ENCODE measurements around the gene CDC42EP5. TPM values are rescaled to one million over a fixed set of nuclear protein-coding genes. Genes with fewer than 3 reads are reported as not detected.

The CDC42EP5 gene, protein sequence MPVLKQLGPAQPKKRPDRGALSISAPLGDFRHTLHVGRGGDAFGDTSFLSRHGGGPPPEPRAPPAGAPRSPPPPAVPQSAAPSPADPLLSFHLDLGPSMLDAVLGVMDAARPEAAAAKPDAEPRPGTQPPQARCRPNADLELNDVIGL
- polyA plus RNA-seq (2013, experiment 1 of 2): 0.67 TPM
- polyA plus RNA-seq (2013, experiment 2 of 2): 1.9 TPM

GRCh38 chr19:54473071-54473891 is at the start of gene CDC42EP5:
CDC42EP5 (minus strand) TSS chr19:54473296; CDS start chr19:54465547, 7,749 bp downstream.
- no peak within 1 kb of the TSS for H3K23ac ChIP-seq (ENCODE audit: low read length)
- H3K4me3 ChIP-seq (ENCODE audit: low read length): no peak within 1 kb of the TSS
- H4K5ac ChIP-seq (ENCODE audit: low read length): no peak within 1 kb of the TSS
- no peak within 1 kb of the TSS for H3K4me2 ChIP-seq (ENCODE audit: low read length)
- H3K27ac ChIP-seq (ENCODE audit: low read depth, low read length): no peak within 1 kb of the TSS
- H3K56ac ChIP-seq (ENCODE audit: low read length): no peak within 1 kb of the TSS
- no peaks in the 10 kb centered on the region for H3K4me1 ChIP-seq (ENCODE audit: control insufficient read depth, low read depth, low read length)
- no peak within 1 kb of the TSS for H4K8ac ChIP-seq (ENCODE audit: low read depth, low read length)
- DNase-seq: no peak
- H2AK5ac ChIP-seq (ENCODE audit: low read length): no peak within 1 kb of the TSS
- H3K79me2 ChIP-seq (ENCODE audit: control insufficient read depth, insufficient read depth, low read length): no peaks in the 10 kb centered on the region
- peaks cover 12% of the 10 kb centered on the region for H3K27me3 ChIP-seq (ENCODE audit: insufficient read depth, low read length, poor library complexity)
- peak within 1 kb of the TSS; percentile 19 for H3K9ac ChIP-seq (ENCODE audit: low read length)
- H3K4ac ChIP-seq (ENCODE audit: low read depth, low read length): no peak within 1 kb of the TSS
- no peak within 1 kb of the TSS for H2BK15ac ChIP-seq (replicated peaks; ENCODE audit: low read depth)
- H2BK5ac ChIP-seq (ENCODE audit: low read length): no peak within 1 kb of the TSS
- no peak within 1 kb of the TSS for H3K18ac ChIP-seq (ENCODE audit: low read length)
- H2BK120ac ChIP-seq (ENCODE audit: low read depth, low read length): no peak within 1 kb of the TSS
- no peaks in the 10 kb centered on the region for H3K79me1 ChIP-seq (ENCODE audit: low read length)
- no peaks in the 10 kb centered on the region for H3K36me3 ChIP-seq (ENCODE audit: control insufficient read depth, insufficient read depth, low read length)
- no CpG with 5 or more reads among the region's 14 CpGs for WGBS (ENCODE audit: extremely low coverage, insufficient coverage, low lambda C conversion rate)

GRCh38 chr19:54521860-54522513 is 48.9 kb upstream of the CDC42EP5 start:
- H3K23ac ChIP-seq (ENCODE audit: low read length): no peak overlapping the region
- no peaks in the 10 kb centered on the region for H3K4me1 ChIP-seq (ENCODE audit: control insufficient read depth, low read depth, low read length)
- no peak overlapping the region for H3K18ac ChIP-seq (ENCODE audit: low read length)
- no peak for DNase-seq
- no peak overlapping the region for H3K56ac ChIP-seq (ENCODE audit: low read length)
- no peak overlapping the region for H2BK5ac ChIP-seq (ENCODE audit: low read length)
- no CpG with 5 or more reads among the region's 6 CpGs for WGBS (ENCODE audit: extremely low coverage, insufficient coverage, low lambda C conversion rate)
- no peak overlapping the region for H3K4me3 ChIP-seq (ENCODE audit: low read length)
- H2BK120ac ChIP-seq (ENCODE audit: low read depth, low read length): no peak overlapping the region
- H3K9ac ChIP-seq (ENCODE audit: low read length): no peak overlapping the region
- no peak overlapping the region for H4K5ac ChIP-seq (ENCODE audit: low read length)
- H3K36me3 ChIP-seq (ENCODE audit: control insufficient read depth, insufficient read depth, low read length): no peaks in the 10 kb centered on the region
- no peaks in the 10 kb centered on the region for H3K27me3 ChIP-seq (ENCODE audit: insufficient read depth, low read length, poor library complexity)
- H3K4ac ChIP-seq (ENCODE audit: low read depth, low read length): no peak overlapping the region
- no peak overlapping the region for H3K27ac ChIP-seq (ENCODE audit: low read depth, low read length)
- no peak overlapping the region for H3K4me2 ChIP-seq (ENCODE audit: low read length)
- no peaks in the 10 kb centered on the region for H3K79me1 ChIP-seq (ENCODE audit: low read length)
- H3K79me2 ChIP-seq (ENCODE audit: control insufficient read depth, insufficient read depth, low read length): no peaks in the 10 kb centered on the region
- H4K8ac ChIP-seq (ENCODE audit: low read depth, low read length): no peak overlapping the region
- no peak overlapping the region for H2BK15ac ChIP-seq (replicated peaks; ENCODE audit: low read depth)
- no peak overlapping the region for H2AK5ac ChIP-seq (ENCODE audit: low read length)

- H2BK120ac ChIP-seq (ENCODE audit: low read depth, low read length): no peak overlapping the region
- H4K5ac ChIP-seq (ENCODE audit: low read length): no peak overlapping the region
- no peak overlapping the region for H3K4me3 ChIP-seq (ENCODE audit: low read length)
- DNase-seq: no peak
- no peak overlapping the region for H3K23ac ChIP-seq (ENCODE audit: low read length)
- H3K56ac ChIP-seq (ENCODE audit: low read length): no peak overlapping the region
- H3K9ac ChIP-seq (ENCODE audit: low read length): no peak overlapping the region
- no peak overlapping the region for H3K18ac ChIP-seq (ENCODE audit: low read length)
- H2BK5ac ChIP-seq (ENCODE audit: low read length): no peak overlapping the region
- H3K4me2 ChIP-seq (ENCODE audit: low read length): no peak overlapping the region
- H3K27me3 ChIP-seq (ENCODE audit: insufficient read depth, low read length, poor library complexity): no peaks in the 10 kb centered on the region
- no peaks in the 10 kb centered on the region for H3K4me1 ChIP-seq (ENCODE audit: control insufficient read depth, low read depth, low read length)
- H4K8ac ChIP-seq (ENCODE audit: low read depth, low read length): no peak overlapping the region
- H3K79me2 ChIP-seq (ENCODE audit: control insufficient read depth, insufficient read depth, low read length): no peaks in the 10 kb centered on the region
- no peaks in the 10 kb centered on the region for H3K79me1 ChIP-seq (ENCODE audit: low read length)
- H3K4ac ChIP-seq (ENCODE audit: low read depth, low read length): no peak overlapping the region
- WGBS (ENCODE audit: extremely low coverage, insufficient coverage, low lambda C conversion rate): no CpG with 5 or more reads among the region's 18 CpGs
- no peak overlapping the region for H2AK5ac ChIP-seq (ENCODE audit: low read length)
- H2BK15ac ChIP-seq (replicated peaks; ENCODE audit: low read depth): no peak overlapping the region
- H3K27ac ChIP-seq (ENCODE audit: low read depth, low read length): no peak overlapping the region
- no peaks in the 10 kb centered on the region for H3K36me3 ChIP-seq (ENCODE audit: control insufficient read depth, insufficient read depth, low read length)
These were observed 48.1 kb upstream of the CDC42EP5 start for GRCh38 chr19:54521022-54521859.

- Histone ChIP-seq H3K36me3 (ENCODE audit: control insufficient read depth, insufficient read depth, low read length) (no peaks in the 10 kb centered on the region), H3K9ac (ENCODE audit: low read length) (no peak overlapping the region), H3K27ac (ENCODE audit: low read depth, low read length) (no peak overlapping the region), H3K4ac (ENCODE audit: low read depth, low read length) (no peak overlapping the region), H3K4me2 (ENCODE audit: low read length) (no peak overlapping the region), H3K79me2 (ENCODE audit: control insufficient read depth, insufficient read depth, low read length) (no peaks in the 10 kb centered on the region), H2BK120ac (ENCODE audit: low read depth, low read length) (no peak overlapping the region), H3K4me1 (ENCODE audit: control insufficient read depth, low read depth, low read length) (no peaks in the 10 kb centered on the region), H4K8ac (ENCODE audit: low read depth, low read length) (no peak overlapping the region), H2BK15ac (replicated peaks; ENCODE audit: low read depth) (no peak overlapping the region), H3K79me1 (ENCODE audit: low read length) (no peaks in the 10 kb centered on the region), H4K5ac (ENCODE audit: low read length) (no peak overlapping the region), H3K18ac (ENCODE audit: low read length) (no peak overlapping the region), H3K4me3 (ENCODE audit: low read length) (no peak overlapping the region), H3K56ac (ENCODE audit: low read length) (no peak overlapping the region), H2BK5ac (ENCODE audit: low read length) (no peak overlapping the region), H3K23ac (ENCODE audit: low read length) (no peak overlapping the region), H2AK5ac (ENCODE audit: low read length) (no peak overlapping the region), H3K27me3 (ENCODE audit: insufficient read depth, low read length, poor library complexity) (no peaks in the 10 kb centered on the region)
- WGBS (ENCODE audit: extremely low coverage, insufficient coverage, low lambda C conversion rate): no CpG with 5 or more reads among the region's 5 CpGs
- DNase-seq: no peak
These were observed 45.7 kb upstream of the CDC42EP5 start for GRCh38 chr19:54518844-54519243.

DNA sequence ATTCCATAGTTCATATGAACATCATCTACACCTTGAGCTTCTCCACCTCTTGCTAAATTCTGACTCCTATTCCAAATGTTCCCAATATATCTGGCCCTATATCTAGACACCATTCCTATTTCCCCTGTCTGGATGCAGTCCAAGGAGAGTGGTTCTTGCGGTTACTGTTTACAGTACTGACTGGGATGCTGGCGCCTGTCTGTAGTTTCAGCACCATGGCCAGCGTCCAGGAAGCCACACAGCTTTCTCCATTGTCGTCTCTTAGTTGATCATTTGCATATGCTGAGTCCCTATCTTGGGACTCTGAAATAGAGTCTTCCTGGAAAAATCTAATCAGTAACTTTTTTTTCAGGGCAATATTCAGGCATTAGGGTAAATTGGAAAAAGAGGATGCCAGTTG is 44.4 kb upstream of the CDC42EP5 start:
- H3K27ac ChIP-seq (ENCODE audit: low read depth, low read length): no peak overlapping the region
- no peak overlapping the region for H4K8ac ChIP-seq (ENCODE audit: low read depth, low read length)
- H2BK120ac ChIP-seq (ENCODE audit: low read depth, low read length): no peak overlapping the region
- H3K27me3 ChIP-seq (ENCODE audit: insufficient read depth, low read length, poor library complexity): no peaks in the 10 kb centered on the region
- H3K4me3 ChIP-seq (ENCODE audit: low read length): no peak overlapping the region
- H3K23ac ChIP-seq (ENCODE audit: low read length): no peak overlapping the region
- no peak overlapping the region for H4K5ac ChIP-seq (ENCODE audit: low read length)
- no peak overlapping the region for H3K56ac ChIP-seq (ENCODE audit: low read length)
- H3K4me2 ChIP-seq (ENCODE audit: low read length): no peak overlapping the region
- H3K4me1 ChIP-seq (ENCODE audit: control insufficient read depth, low read depth, low read length): no peaks in the 10 kb centered on the region
- no peak overlapping the region for H3K4ac ChIP-seq (ENCODE audit: low read depth, low read length)
- no peak overlapping the region for H2AK5ac ChIP-seq (ENCODE audit: low read length)
- no peaks in the 10 kb centered on the region for H3K36me3 ChIP-seq (ENCODE audit: control insufficient read depth, insufficient read depth, low read length)
- WGBS (ENCODE audit: extremely low coverage, insufficient coverage, low lambda C conversion rate): no CpG with 5 or more reads among the region's 4 CpGs
- H3K79me1 ChIP-seq (ENCODE audit: low read length): no peaks in the 10 kb centered on the region
- no peak overlapping the region for H2BK15ac ChIP-seq (replicated peaks; ENCODE audit: low read depth)
- no peaks in the 10 kb centered on the region for H3K79me2 ChIP-seq (ENCODE audit: control insufficient read depth, insufficient read depth, low read length)
- H3K18ac ChIP-seq (ENCODE audit: low read length): no peak overlapping the region
- no peak overlapping the region for H2BK5ac ChIP-seq (ENCODE audit: low read length)
- peak; percentile 47 for DNase-seq
- H3K9ac ChIP-seq (ENCODE audit: low read length): no peak overlapping the region
